Gastrocnemius medialis (tissue), 4 donors: ENCODE measurements around the gene RASSF8.

Source experiments
- POLR2A ChIP-seq, 2 donors: fragments of 450-650 bp; IDR thresholded peaks; one replicate each; pipeline ENCODE4 v1.6.1; 2017; ENCODE audit warnings: antibody characterized with exemption in 2 of 2, mild to moderate bottlenecking in 2 of 2, moderate library complexity in 2 of 2
- TF ChIP-seq, protein P1 (sequence below), 5 experiments: fragments of 450-650 bp in 3 of 5; fragments of 200-600 bp in 2 of 5; sonication (generic) in 2 of 5; IDR thresholded peaks in 4 of 5; conservative IDR thresholded peaks in 1 of 5; 1 replicate in 4 of 5; 2 replicates in 1 of 5; pipeline ENCODE4 v1.5.1; 2016 to 2019; ENCODE audit warnings: antibody characterized with exemption in 5 of 5, mild to moderate bottlenecking in 3 of 5, moderate library complexity in 3 of 5

DNA sequence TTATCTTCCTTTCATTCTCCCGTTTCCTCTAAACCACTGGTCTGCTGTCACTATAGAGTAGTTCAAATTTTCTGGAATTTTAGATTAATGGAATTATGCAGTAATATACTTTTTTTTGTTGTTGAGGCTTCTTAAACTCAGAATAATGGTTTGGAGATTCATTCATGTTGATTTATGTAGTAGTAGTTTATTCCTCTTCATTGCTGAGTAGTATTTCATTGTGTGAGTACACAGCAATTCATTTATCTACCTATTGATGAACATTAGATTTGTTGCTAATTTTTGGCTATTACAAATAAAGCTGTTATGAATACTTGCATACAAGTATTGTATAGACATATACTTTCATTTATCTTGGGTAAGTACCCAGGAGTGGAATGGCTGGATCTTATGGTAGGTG is 7.2 kb downstream of the RASSF8 start:
- TF ChIP-seq, protein P1, sequence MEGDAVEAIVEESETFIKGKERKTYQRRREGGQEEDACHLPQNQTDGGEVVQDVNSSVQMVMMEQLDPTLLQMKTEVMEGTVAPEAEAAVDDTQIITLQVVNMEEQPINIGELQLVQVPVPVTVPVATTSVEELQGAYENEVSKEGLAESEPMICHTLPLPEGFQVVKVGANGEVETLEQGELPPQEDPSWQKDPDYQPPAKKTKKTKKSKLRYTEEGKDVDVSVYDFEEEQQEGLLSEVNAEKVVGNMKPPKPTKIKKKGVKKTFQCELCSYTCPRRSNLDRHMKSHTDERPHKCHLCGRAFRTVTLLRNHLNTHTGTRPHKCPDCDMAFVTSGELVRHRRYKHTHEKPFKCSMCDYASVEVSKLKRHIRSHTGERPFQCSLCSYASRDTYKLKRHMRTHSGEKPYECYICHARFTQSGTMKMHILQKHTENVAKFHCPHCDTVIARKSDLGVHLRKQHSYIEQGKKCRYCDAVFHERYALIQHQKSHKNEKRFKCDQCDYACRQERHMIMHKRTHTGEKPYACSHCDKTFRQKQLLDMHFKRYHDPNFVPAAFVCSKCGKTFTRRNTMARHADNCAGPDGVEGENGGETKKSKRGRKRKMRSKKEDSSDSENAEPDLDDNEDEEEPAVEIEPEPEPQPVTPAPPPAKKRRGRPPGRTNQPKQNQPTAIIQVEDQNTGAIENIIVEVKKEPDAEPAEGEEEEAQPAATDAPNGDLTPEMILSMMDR (IDR thresholded peaks at IDR 0.05 in 4 of 5, conservative IDR thresholded peaks at IDR 0.05 in 1 of 5) = no peak
- TF ChIP-seq POLR2A (IDR thresholded peaks at IDR 0.05) = no peak
